AG09309 (cell line): Measurements from ENCODE around the gene ARHGAP26.

Source experiments
- DNase-seq: peaks from one replicate; pipeline ENCODE4 v3.0.0-alpha.2; 2010; ENCODE audit warnings: low read depth
- H3K4me3 ChIP-seq: 2 replicates; pipeline ENCODE4 v1.5.1; 2011; ENCODE audit warnings: mild to moderate bottlenecking, low read depth, low read length, moderate library complexity; ENCODE audit not compliant: control insufficient read depth
- CTCF ChIP-seq: IDR thresholded peaks from 2 replicates; pipeline ENCODE4 v1.5.1; 2011; ENCODE audit warnings: mild to moderate bottlenecking, low read depth, low read length, inconsistent platforms; ENCODE audit not compliant: insufficient read depth, control insufficient read depth; ENCODE audit errors: missing control alignments

ARHGAP26 gene

GRCh38 chr5:143228597-143229293 is 458.6 kb downstream of the ARHGAP26 start:
- no peak for DNase-seq
- H3K4me3 ChIP-seq, result no peak overlapping the region

GRCh38 chr5:143229426-143229895 is 459.3 kb downstream of the ARHGAP26 start:
- H3K4me3 ChIP-seq, result no peak overlapping the region
- TF ChIP-seq CTCF, result no peak
- no peak for DNase-seq

More at GRCh38 chr5:143228597-143229293, 458.6 kb downstream of the ARHGAP26 start:
- TF ChIP-seq CTCF, result no peak

GRCh38 chr5:143229896-143230675 is 459.9 kb downstream of the ARHGAP26 start:
- DNase-seq, result peak; percentile 28
- no peak for TF ChIP-seq CTCF
- no peak overlapping the region for H3K4me3 ChIP-seq

GRCh38 chr5:143230676-143230996 is 460.5 kb downstream of the ARHGAP26 start:
- DNase-seq, result no peak
- TF ChIP-seq CTCF, result no peak
- no peak overlapping the region for H3K4me3 ChIP-seq

- no peak overlapping the region for H3K4me3 ChIP-seq
- no peak for TF ChIP-seq CTCF
- DNase-seq, result no peak
Observed at GRCh38 chr5:143231416-143231815, 461.2 kb downstream of the ARHGAP26 start.

- TF ChIP-seq CTCF, result no peak
- no peak for DNase-seq
- no peak overlapping the region for H3K4me3 ChIP-seq
Observed at GRCh38 chr5:143231973-143232812, 462.0 kb downstream of the ARHGAP26 start.
